H9 (cell line): Measurements from ENCODE around the gene FNIP1. TPM values are rescaled to one million over a fixed set of nuclear protein-coding genes. Genes with fewer than 3 reads are reported as not detected.

Experiments used
- DNase-seq: peaks from one replicate; pipeline ENCODE4 v3.0.0-alpha.2; 2017
- H2AFZ ChIP-seq: one replicate; pipeline ENCODE4 v1.6.1; 2013; ENCODE audit warnings: mild to moderate bottlenecking, low read length, control low read depth, moderate library complexity
- H2AK5ac ChIP-seq: 2 replicates; pipeline ENCODE4 v1.6.1; 2013; ENCODE audit warnings: low read length, control low read depth, mixed read lengths; ENCODE audit not compliant: insufficient read length
- H2BK120ac ChIP-seq: one replicate; pipeline ENCODE4 v1.6.1; 2013; ENCODE audit warnings: low read depth, mild to moderate bottlenecking, low read length, control low read depth, inconsistent platforms; ENCODE audit not compliant: poor library complexity, severe bottlenecking
- H2BK12ac ChIP-seq: 2 replicates; pipeline ENCODE4 v1.6.1; 2013; ENCODE audit warnings: low read length, control low read depth, mixed read lengths, low read depth; ENCODE audit not compliant: insufficient read length
- H2BK15ac ChIP-seq: 2 replicates; pipeline ENCODE4 v1.6.1; 2013; ENCODE audit warnings: low read depth, low read length, control low read depth
- H2BK20ac ChIP-seq: one replicate; pipeline ENCODE4 v1.6.1; 2013; ENCODE audit warnings: low read depth, mild to moderate bottlenecking, low read length, control low read depth, inconsistent platforms; ENCODE audit not compliant: poor library complexity, severe bottlenecking
- H2BK5ac ChIP-seq: 2 replicates; pipeline ENCODE4 v1.6.1; 2013; ENCODE audit warnings: low read length, control low read depth, mixed read lengths; ENCODE audit not compliant: insufficient read length
- H3K14ac ChIP-seq: 2 replicates; pipeline ENCODE4 v1.6.1; 2013; ENCODE audit warnings: low read length, control low read depth; ENCODE audit not compliant: insufficient read depth
- H3K18ac ChIP-seq: 2 replicates; pipeline ENCODE4 v1.6.1; 2013; ENCODE audit warnings: low read depth, mild to moderate bottlenecking, mixed read lengths, low read length, control low read depth; ENCODE audit not compliant: insufficient read length
- H3K23ac ChIP-seq: 2 replicates; pipeline ENCODE4 v1.6.1; 2013; ENCODE audit warnings: low read length, control low read depth, mixed read lengths, low read depth; ENCODE audit not compliant: insufficient read length
- H3K23me2 ChIP-seq: 2 replicates; pipeline ENCODE4 v1.6.1; 2013; ENCODE audit warnings: low read depth, mild to moderate bottlenecking, mixed read lengths, low read length, control low read depth; ENCODE audit not compliant: insufficient read length, poor library complexity, severe bottlenecking
- H3K27ac ChIP-seq: 2 replicates; pipeline ENCODE4 v1.5.1; 2013; ENCODE audit warnings: low read length, control low read depth, mixed read lengths, low read depth; ENCODE audit not compliant: insufficient read length
- H3K27me3 ChIP-seq: 2 replicates; pipeline ENCODE4 v1.6.1; 2013; ENCODE audit warnings: low read length, control low read depth, inconsistent platforms; ENCODE audit not compliant: insufficient read depth
- H3K4ac ChIP-seq: 2 replicates; pipeline ENCODE4 v1.6.1; 2013; ENCODE audit warnings: low read depth, mild to moderate bottlenecking, control low read depth, inconsistent platforms, low read length, moderate library complexity
- H3K4me1 ChIP-seq: 2 replicates; pipeline ENCODE4 v1.6.1; 2013; ENCODE audit warnings: low read length, control low read depth, inconsistent platforms; ENCODE audit not compliant: insufficient read depth
- H3K4me2 ChIP-seq: 2 replicates; pipeline ENCODE4 v1.6.1; 2013; ENCODE audit warnings: low read length, control low read depth, mixed read lengths; ENCODE audit not compliant: insufficient read length, insufficient read depth
- H3K56ac ChIP-seq: 2 replicates; pipeline ENCODE4 v1.6.1; 2013; ENCODE audit warnings: low read depth, mild to moderate bottlenecking, mixed read lengths, low read length, control low read depth; ENCODE audit not compliant: insufficient read length
- H3K79me1 ChIP-seq: 2 replicates; pipeline ENCODE4 v1.6.1; 2013; ENCODE audit warnings: low read depth, mild to moderate bottlenecking, moderate library complexity, low read length, control low read depth, inconsistent platforms; ENCODE audit not compliant: insufficient read depth, poor library complexity, severe bottlenecking
- H3K79me2 ChIP-seq: 2 replicates; pipeline ENCODE4 v1.6.1; 2013; ENCODE audit warnings: low read length, control low read depth, inconsistent platforms; ENCODE audit not compliant: insufficient read depth
- H3K9ac ChIP-seq: 2 replicates; pipeline ENCODE4 v1.6.1; 2013; ENCODE audit warnings: low read length, control low read depth, mixed read lengths; ENCODE audit not compliant: insufficient read length; ENCODE audit errors: extremely low read depth
- H3K9me3 ChIP-seq: one replicate; pipeline ENCODE4 v1.6.1; 2013; ENCODE audit warnings: low read depth, low read length, inconsistent platforms; ENCODE audit not compliant: control insufficient read depth
- H3T11ph ChIP-seq: one replicate; pipeline ENCODE4 v1.6.1; 2013; ENCODE audit warnings: mild to moderate bottlenecking, low read length, control low read depth, inconsistent platforms
- H4K20me1 ChIP-seq: one replicate; pipeline ENCODE4 v1.6.1; 2013; ENCODE audit not compliant: control insufficient read depth, insufficient read length, insufficient read depth
- H4K5ac ChIP-seq: 2 replicates; pipeline ENCODE4 v1.6.1; 2013; ENCODE audit warnings: low read depth, mild to moderate bottlenecking, mixed read lengths, low read length, control low read depth; ENCODE audit not compliant: insufficient read length
- H4K8ac ChIP-seq: replicated peaks from 2 replicates; pipeline ENCODE4 v1.6.1; 2013; ENCODE audit warnings: low read length, control low read depth, mixed read lengths, low read depth; ENCODE audit not compliant: insufficient read length
- H4K91ac ChIP-seq: 2 replicates; pipeline ENCODE4 v1.6.1; 2013; ENCODE audit warnings: low read depth, mild to moderate bottlenecking, moderate library complexity, mixed read lengths, low read length, control low read depth; ENCODE audit not compliant: insufficient read length
- H3K27ac Mint-ChIP-seq, 3 experiments: 2 replicates in 2 of 3; 3 replicates in 1 of 3; pipeline ENCODE4 v1.8.0; 2020 to 2021; ENCODE audit warnings: mixed read lengths in 3 of 3, mild to moderate bottlenecking in 1 of 3, moderate library complexity in 1 of 3
- H3K27me3 Mint-ChIP-seq: 2 replicates; pipeline ENCODE4 v1.8.0; 2021; ENCODE audit warnings: low read depth, mild to moderate bottlenecking, moderate library complexity, mixed read lengths
- H3K36me3 Mint-ChIP-seq, 3 experiments: 2 replicates in 2 of 3; 3 replicates in 1 of 3; pipeline ENCODE4 v1.8.0; 2020 to 2021; ENCODE audit warnings: low read depth in 3 of 3, mixed read lengths in 3 of 3; ENCODE audit not compliant: insufficient read depth in 1 of 3
- H3K4me1 Mint-ChIP-seq, 2 experiments: 2 replicates each; pipeline ENCODE4 v1.8.0; 2020; ENCODE audit warnings: mixed read lengths in 2 of 2
- H3K4me3 Mint-ChIP-seq, 2 experiments: 2 replicates in 1 of 2; 3 replicates in 1 of 2; pipeline ENCODE4 v1.8.0; 2020 to 2021; ENCODE audit warnings: mild to moderate bottlenecking in 2 of 2, mixed read lengths in 2 of 2, moderate library complexity in 1 of 2
- H3K9me3 Mint-ChIP-seq, 2 experiments: 2 replicates in 1 of 2; 3 replicates in 1 of 2; pipeline ENCODE4 v1.8.0; 2020; ENCODE audit warnings: mild to moderate bottlenecking in 2 of 2, mixed read lengths in 2 of 2, moderate library complexity in 1 of 2
- WGBS: extraction: QIAGEN DNeasy Blood & Tissue Kit; methylation state at CpG from one replicate; pipeline ENCODE4 v1.1.7; 2013; ENCODE audit warnings: missing lambda C conversion rate, low lambda C conversion rate, mixed read lengths; ENCODE audit not compliant: insufficient read length; ENCODE audit errors: extremely low coverage; 5-methylcytosine and 5-hydroxymethylcytosine counted together
- total RNA-seq: library from RNA; stranded (reverse); gene quantifications from 2 replicates; pipeline ENCODE4 v1.2.1, GENCODE V29; 2021
- TF ChIP-seq, protein P1 (sequence below): fragments of 200-600 bp; sonication (generic); conservative IDR thresholded peaks from 3 replicates; pipeline ENCODE4 v1.8.0; 2021; ENCODE audit warnings: antibody characterized with exemption, mild to moderate bottlenecking

The FNIP1 gene
- total RNA-seq, 1 experiment from 2014 or later: 13.4 TPM

DNA sequence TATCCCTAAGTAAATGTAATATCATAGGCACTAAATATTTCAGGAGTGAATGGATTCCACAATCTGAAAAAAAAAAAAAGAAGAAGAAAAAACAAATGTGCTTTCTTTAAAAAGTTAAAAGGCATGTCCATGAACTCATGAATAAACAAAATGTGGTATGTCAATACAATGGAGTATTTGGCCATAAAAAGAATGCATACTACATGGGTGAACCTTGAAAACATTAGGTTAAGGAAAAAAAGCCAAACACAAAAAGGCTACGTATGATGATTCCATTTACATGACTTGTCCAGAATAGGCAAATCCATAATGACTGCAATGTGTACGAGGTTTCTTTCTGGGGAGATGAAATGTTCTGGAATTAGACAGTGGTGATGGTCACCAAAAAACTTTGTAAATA lies 45.3 kb downstream of the FNIP1 start:
- no peak overlapping the region for H3K23ac ChIP-seq
- H3K23me2 ChIP-seq: no peaks in the 10 kb centered on the region
- no peaks in the 10 kb centered on the region for H4K20me1 ChIP-seq
- no peak overlapping the region for H3K4ac ChIP-seq
- no peak overlapping the region for H2BK12ac ChIP-seq
- H3K9me3 Mint-ChIP-seq: no peaks in the 10 kb centered on the region
- no peak overlapping the region for H2AFZ ChIP-seq
- no peak overlapping the region for H3K56ac ChIP-seq
- no peaks in the 10 kb centered on the region for H3K9me3 ChIP-seq
- TF ChIP-seq, protein P1, sequence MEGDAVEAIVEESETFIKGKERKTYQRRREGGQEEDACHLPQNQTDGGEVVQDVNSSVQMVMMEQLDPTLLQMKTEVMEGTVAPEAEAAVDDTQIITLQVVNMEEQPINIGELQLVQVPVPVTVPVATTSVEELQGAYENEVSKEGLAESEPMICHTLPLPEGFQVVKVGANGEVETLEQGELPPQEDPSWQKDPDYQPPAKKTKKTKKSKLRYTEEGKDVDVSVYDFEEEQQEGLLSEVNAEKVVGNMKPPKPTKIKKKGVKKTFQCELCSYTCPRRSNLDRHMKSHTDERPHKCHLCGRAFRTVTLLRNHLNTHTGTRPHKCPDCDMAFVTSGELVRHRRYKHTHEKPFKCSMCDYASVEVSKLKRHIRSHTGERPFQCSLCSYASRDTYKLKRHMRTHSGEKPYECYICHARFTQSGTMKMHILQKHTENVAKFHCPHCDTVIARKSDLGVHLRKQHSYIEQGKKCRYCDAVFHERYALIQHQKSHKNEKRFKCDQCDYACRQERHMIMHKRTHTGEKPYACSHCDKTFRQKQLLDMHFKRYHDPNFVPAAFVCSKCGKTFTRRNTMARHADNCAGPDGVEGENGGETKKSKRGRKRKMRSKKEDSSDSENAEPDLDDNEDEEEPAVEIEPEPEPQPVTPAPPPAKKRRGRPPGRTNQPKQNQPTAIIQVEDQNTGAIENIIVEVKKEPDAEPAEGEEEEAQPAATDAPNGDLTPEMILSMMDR: no peak
- H3K27me3 Mint-ChIP-seq: no peaks in the 10 kb centered on the region
- peaks cover 6 to 7% of the 10 kb centered on the region in 2 experiments for H3K4me1 Mint-ChIP-seq
- H3K18ac ChIP-seq: no peak overlapping the region
- H3K9ac ChIP-seq: no peak overlapping the region
- no peak overlapping the region for H3K27ac ChIP-seq
- no peak overlapping the region for H4K91ac ChIP-seq
- no peaks in the 10 kb centered on the region; a peak in 1 of 7 replicates for H3K36me3 Mint-ChIP-seq
- H3K4me1 ChIP-seq: peaks cover 4% of the 10 kb centered on the region; the same call in 1 of the 2 replicates
- H2BK20ac ChIP-seq: no peak overlapping the region
- no peak overlapping the region for H2BK15ac ChIP-seq
- no peak overlapping the region for H3K4me2 ChIP-seq
- peaks cover 6% of the 10 kb centered on the region for H3K79me1 ChIP-seq
- no peaks in the 10 kb centered on the region for H3K27me3 ChIP-seq
- no peak overlapping the region for H3K4me3 Mint-ChIP-seq
- no peak overlapping the region for H3K14ac ChIP-seq
- H2BK120ac ChIP-seq: no peak overlapping the region
- no peak overlapping the region for H2BK5ac ChIP-seq
- H3K79me2 ChIP-seq: no peaks in the 10 kb centered on the region
- no peak overlapping the region for H3K27ac Mint-ChIP-seq
- no peak overlapping the region for H2AK5ac ChIP-seq
- H3T11ph ChIP-seq: no peak overlapping the region
- no peak overlapping the region for H4K8ac ChIP-seq
- WGBS: no CpG with 5 or more reads among the region's 2 CpGs
- H4K5ac ChIP-seq: no peak overlapping the region
- no peak for DNase-seq
